GM10248 (cell line): ENCODE results near the gene PATJ.
"Not testable (repeated sequence)": the region's sequence is repeated elsewhere in the genome, so short reads cannot be mapped to it uniquely, and the experiment has no call there.

Source experiments
- CTCF ChIA-PET: fragments of 300-600 bp; sonication (Branson Sonifier 250); formaldehyde crosslinking; extraction: SDS; loops from one replicate; lab custom pipeline; 2021; ENCODE audit warnings: antibody characterized with exemption; lab: Yijun Ruan, JAX
- POLR2A ChIA-PET: fragments of 350-650 bp; sonication (Branson Sonifier 250); formaldehyde crosslinking; extraction: SDS; loops from one replicate; lab custom pipeline; 2020; ENCODE audit warnings: antibody characterized with exemption; lab: Yijun Ruan, JAX
- DNase-seq: peaks from one replicate; pipeline ENCODE4 v3.0.0; 2012; ENCODE audit errors: extremely low spot score
- TF ChIP-seq, protein P1 (sequence below): IDR thresholded peaks from 2 replicates; pipeline ENCODE4 v1.5.1; 2012; ENCODE audit warnings: mild to moderate bottlenecking, low read depth; ENCODE audit errors: extremely low read depth, missing control alignments, control extremely low read depth

PATJ gene

DNA sequence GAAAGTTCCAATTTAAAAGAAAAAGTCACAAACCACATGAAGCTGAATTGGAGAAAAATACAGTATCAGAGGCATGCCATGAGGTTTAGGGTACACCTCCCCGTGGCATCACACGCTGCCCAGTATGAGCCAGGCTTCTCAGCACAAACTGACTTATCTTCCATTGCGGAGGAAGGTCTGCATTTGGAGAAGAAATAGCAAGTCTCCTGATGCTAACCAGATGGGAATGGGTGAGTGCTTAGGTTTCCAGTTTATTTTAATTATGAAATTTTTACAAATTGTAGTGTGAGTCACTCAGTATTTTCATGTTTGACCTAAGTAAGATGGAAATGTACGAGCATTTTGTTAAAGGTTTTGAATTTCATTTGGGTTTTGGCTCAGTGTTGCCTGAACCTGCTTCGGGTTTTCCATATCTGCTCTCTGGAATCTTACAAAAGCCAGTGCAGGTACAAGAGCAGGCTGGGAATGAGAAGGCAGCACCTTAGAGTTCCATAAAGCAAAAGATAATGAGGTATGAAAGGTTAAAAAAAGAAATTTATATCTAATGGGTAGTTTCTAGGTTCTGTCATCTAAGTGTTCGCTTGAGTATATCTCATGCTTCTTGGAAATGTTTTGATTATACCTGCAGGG, 213.9 kb downstream of the PATJ start:
- ChIA-PET CTCF (no interaction called here), POLR2A (no interaction called here)
- DNase-seq, result no peak
- TF ChIP-seq, protein P1, sequence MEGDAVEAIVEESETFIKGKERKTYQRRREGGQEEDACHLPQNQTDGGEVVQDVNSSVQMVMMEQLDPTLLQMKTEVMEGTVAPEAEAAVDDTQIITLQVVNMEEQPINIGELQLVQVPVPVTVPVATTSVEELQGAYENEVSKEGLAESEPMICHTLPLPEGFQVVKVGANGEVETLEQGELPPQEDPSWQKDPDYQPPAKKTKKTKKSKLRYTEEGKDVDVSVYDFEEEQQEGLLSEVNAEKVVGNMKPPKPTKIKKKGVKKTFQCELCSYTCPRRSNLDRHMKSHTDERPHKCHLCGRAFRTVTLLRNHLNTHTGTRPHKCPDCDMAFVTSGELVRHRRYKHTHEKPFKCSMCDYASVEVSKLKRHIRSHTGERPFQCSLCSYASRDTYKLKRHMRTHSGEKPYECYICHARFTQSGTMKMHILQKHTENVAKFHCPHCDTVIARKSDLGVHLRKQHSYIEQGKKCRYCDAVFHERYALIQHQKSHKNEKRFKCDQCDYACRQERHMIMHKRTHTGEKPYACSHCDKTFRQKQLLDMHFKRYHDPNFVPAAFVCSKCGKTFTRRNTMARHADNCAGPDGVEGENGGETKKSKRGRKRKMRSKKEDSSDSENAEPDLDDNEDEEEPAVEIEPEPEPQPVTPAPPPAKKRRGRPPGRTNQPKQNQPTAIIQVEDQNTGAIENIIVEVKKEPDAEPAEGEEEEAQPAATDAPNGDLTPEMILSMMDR, result no peak

DNA sequence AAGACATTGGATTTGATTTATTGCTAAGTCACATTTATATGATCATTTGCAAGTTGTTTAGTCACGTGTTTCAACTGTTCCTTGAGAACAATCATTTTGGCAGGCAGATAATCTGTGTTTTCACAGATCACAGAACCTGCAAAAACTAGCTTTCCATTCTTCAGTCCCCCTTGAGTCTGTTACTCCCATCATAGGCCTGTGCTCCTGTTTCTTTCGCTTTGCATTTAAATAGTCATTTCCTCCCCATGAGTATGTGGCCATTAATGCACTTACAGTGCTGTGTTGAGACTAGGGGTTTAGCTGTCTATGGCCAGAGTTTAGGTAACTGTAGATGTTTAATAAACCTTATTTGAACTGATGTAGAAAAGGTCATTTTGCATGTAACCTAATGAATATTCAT, 214.5 kb downstream of the PATJ start:
- DNase-seq, result no peak
- POLR2A ChIA-PET, result no interaction called here
- TF ChIP-seq, protein P1, result no peak
- CTCF ChIA-PET, result no interaction called here

DNA sequence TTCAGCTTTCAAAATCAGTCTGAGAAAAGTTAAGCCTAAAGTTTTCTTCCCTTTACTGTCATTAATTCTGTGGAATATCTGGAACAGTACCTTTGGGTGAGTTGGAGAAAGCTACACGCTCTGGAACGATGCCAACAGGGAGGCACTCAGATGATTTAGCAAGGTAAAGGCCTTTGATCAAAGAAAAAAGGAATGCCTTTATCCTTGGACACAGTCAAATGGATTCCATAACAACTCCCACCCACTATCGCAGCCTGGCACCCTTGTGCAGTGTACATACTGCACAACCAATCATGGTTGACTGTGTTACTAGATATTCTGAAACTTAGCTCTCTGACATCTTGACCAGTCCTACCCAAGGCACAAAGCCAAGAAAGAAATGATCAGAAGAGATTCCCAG, 218.7 kb downstream of the PATJ start:
- ChIA-PET POLR2A (no interaction called here), CTCF (no interaction called here)
- no peak for DNase-seq
- TF ChIP-seq, protein P1, result no peak

- DNase-seq, result no peak
- ChIA-PET POLR2A (no interaction called here), CTCF (no interaction called here)
- TF ChIP-seq, protein P1, result no peak
These were observed 220.4 kb downstream of the PATJ start for GRCh38 chr1:61962631-61963030.

GRCh38 chr1:61966450-61967225, 224.4 kb downstream of the PATJ start:
- POLR2A ChIA-PET, result not testable (repeated sequence)

GRCh38 chr1:61967750-61968149, 225.5 kb downstream of the PATJ start:
- TF ChIP-seq, protein P1, result no peak
- ChIA-PET CTCF (no interaction called here), POLR2A (no interaction called here)
- DNase-seq, result no peak

More at GRCh38 chr1:61966450-61967225, 224.4 kb downstream of the PATJ start:
- DNase-seq, CTCF ChIA-PET: not testable (repeated sequence)

DNA sequence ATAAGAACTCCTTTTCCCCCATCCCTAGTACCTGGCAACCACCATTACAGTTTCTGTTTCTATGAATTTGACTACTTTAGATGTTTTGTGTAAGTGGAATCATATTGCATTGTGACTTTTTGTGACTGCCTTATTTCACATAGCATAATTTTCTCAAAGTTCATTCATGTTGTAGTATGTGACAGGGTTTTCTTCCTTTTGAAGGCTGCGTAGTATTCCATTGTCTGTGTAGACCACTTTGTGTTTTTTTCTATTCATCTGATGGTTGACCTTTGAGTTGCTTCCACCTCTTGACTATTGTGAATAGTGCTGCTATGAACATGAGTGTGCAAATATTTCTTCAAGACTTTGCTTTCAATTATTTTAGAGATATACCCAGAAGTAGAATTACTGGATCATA, 226.6 kb downstream of the PATJ start:
- no peak for DNase-seq
- TF ChIP-seq, protein P1, result no peak
- ChIA-PET CTCF (interaction anchor here (0.8 to 0.9 kb wide), 2 partner anchors 11 to 25 kb away, joined by 3 read pairs; no protein-coding TSS in a partner anchor), POLR2A (no interaction called here)
